Measurements from ENCODE around the gene ADAMTSL3. TPM values are rescaled to one million over a fixed set of nuclear protein-coding genes. Genes with fewer than 3 reads are reported as not detected.

The ADAMTSL3 gene
- total RNA-seq, 1 experiment from 2014 or later: 0.07 TPM

GRCh38 chr15:83652626-83653204 is 1.2 kb upstream of the ADAMTSL3 start:
- ChIA-PET POLR2A (no interaction called here), CTCF (no interaction called here)
- no peaks in the 10 kb centered on the region for H3K27me3 ChIP-seq (replicated peaks; ENCODE audit: control insufficient read depth, insufficient read depth, low read length)
- Mint-ChIP-seq H3K27me3 (ENCODE audit: insufficient read depth, unreplicated experiment) (peaks cover 6% of the 10 kb centered on the region), H3K27ac (ENCODE audit: unreplicated experiment) (no peak overlapping the region), H3K36me3 (ENCODE audit: insufficient read depth, unreplicated experiment) (no peaks in the 10 kb centered on the region), H3K4me3 (ENCODE audit: unreplicated experiment) (no peak overlapping the region), H3K4me1 (ENCODE audit: low read depth, unreplicated experiment) (peaks cover 12% of the 10 kb centered on the region), H3K9me3 (ENCODE audit: unreplicated experiment) (no peaks in the 10 kb centered on the region)
- DNase-seq: no peak
- no peaks in the 10 kb centered on the region for H3K9me3 ChIP-seq
- no peaks in the 10 kb centered on the region for H3K36me3 ChIP-seq (ENCODE audit: control insufficient read depth, insufficient read depth, low read length)
- intact Hi-C loops (cut with micrococcal nuclease; ENCODE audit: unreplicated experiment): no loop called here
- peaks cover 8% of the 10 kb centered on the region for H3K4me1 ChIP-seq
- no peak for TF ChIP-seq CTCF (IDR thresholded peaks at IDR 0.05; ENCODE audit: insufficient read depth in 1 of 2, low read depth in 1 of 2, low read length in 1 of 2, severe bottlenecking in 1 of 2, unreplicated experiment in 1 of 2)
- no TSS peak for BruUV-seq (replicated peaks)
- no peak overlapping the region for H3K4me3 ChIP-seq (ENCODE audit: low read depth, low read length)

DNA sequence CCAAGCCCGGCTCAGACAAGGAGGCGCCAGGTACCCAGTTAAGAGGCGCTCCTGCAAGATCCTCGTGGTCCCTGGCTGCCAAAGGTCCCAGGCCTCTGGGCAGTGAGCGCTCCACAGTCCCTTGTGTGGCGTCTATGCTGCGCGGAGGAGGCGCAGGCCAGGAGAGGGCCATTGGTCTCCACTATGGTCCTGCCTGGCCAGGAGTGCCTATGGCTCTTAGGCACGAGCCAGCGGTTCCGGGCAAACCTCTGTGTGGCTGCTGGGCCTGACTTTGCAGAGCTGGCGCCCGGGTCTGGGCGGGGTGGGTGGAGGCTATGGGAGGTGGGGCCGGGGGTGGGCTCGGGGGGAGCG is 660 bp upstream of the ADAMTSL3 start:
- no peak overlapping the region for H3K4me3 Mint-ChIP-seq (ENCODE audit: unreplicated experiment)
- H3K27me3 Mint-ChIP-seq (ENCODE audit: insufficient read depth, unreplicated experiment): peaks cover 6% of the 10 kb centered on the region
- H3K36me3 Mint-ChIP-seq (ENCODE audit: insufficient read depth, unreplicated experiment): no peaks in the 10 kb centered on the region
- H3K4me1 Mint-ChIP-seq (ENCODE audit: low read depth, unreplicated experiment): peaks cover 12% of the 10 kb centered on the region
- TF ChIP-seq CTCF (IDR thresholded peaks at IDR 0.05; ENCODE audit: insufficient read depth in 1 of 2, low read depth in 1 of 2, low read length in 1 of 2, severe bottlenecking in 1 of 2, unreplicated experiment in 1 of 2): no peak
- intact Hi-C loops (cut with micrococcal nuclease; ENCODE audit: unreplicated experiment): no loop called here
- ChIA-PET CTCF (no interaction called here), POLR2A (no interaction called here)
- BruUV-seq (replicated peaks): no TSS peak
- no peaks in the 10 kb centered on the region for H3K9me3 ChIP-seq
- no peaks in the 10 kb centered on the region for H3K36me3 ChIP-seq (ENCODE audit: control insufficient read depth, insufficient read depth, low read length)
- H3K4me1 ChIP-seq: peaks cover 8% of the 10 kb centered on the region
- no peak for DNase-seq
- H3K27ac Mint-ChIP-seq (ENCODE audit: unreplicated experiment): no peak overlapping the region
- H3K27me3 ChIP-seq (replicated peaks; ENCODE audit: control insufficient read depth, insufficient read depth, low read length): no peaks in the 10 kb centered on the region
- H3K4me3 ChIP-seq (ENCODE audit: low read depth, low read length): no peak overlapping the region
- no peaks in the 10 kb centered on the region for H3K9me3 Mint-ChIP-seq (ENCODE audit: unreplicated experiment)

- peaks cover 12% of the 10 kb centered on the region for H3K4me1 Mint-ChIP-seq (ENCODE audit: low read depth, unreplicated experiment)
- Histone ChIP-seq H3K36me3 (ENCODE audit: control insufficient read depth, insufficient read depth, low read length) (no peaks in the 10 kb centered on the region), H3K4me3 (ENCODE audit: low read depth, low read length) (no peak overlapping the region), H3K9me3 (no peaks in the 10 kb centered on the region), H3K4me1 (peaks cover 8% of the 10 kb centered on the region), H3K27me3 (replicated peaks; ENCODE audit: control insufficient read depth, insufficient read depth, low read length) (no peaks in the 10 kb centered on the region)
- H3K27ac Mint-ChIP-seq (ENCODE audit: unreplicated experiment): no peak overlapping the region
- H3K4me3 Mint-ChIP-seq (ENCODE audit: unreplicated experiment): no peak overlapping the region
- intact Hi-C loops (cut with micrococcal nuclease; ENCODE audit: unreplicated experiment): no loop called here
- BruUV-seq (replicated peaks): no TSS peak
- peaks cover 6% of the 10 kb centered on the region for H3K27me3 Mint-ChIP-seq (ENCODE audit: insufficient read depth, unreplicated experiment)
- H3K9me3 Mint-ChIP-seq (ENCODE audit: unreplicated experiment): no peaks in the 10 kb centered on the region
- no peaks in the 10 kb centered on the region for H3K36me3 Mint-ChIP-seq (ENCODE audit: insufficient read depth, unreplicated experiment)
- DNase-seq: no peak
- POLR2A ChIA-PET: no interaction called here
- no peak for TF ChIP-seq CTCF (IDR thresholded peaks at IDR 0.05; ENCODE audit: insufficient read depth in 1 of 2, low read depth in 1 of 2, low read length in 1 of 2, severe bottlenecking in 1 of 2, unreplicated experiment in 1 of 2)
- CTCF ChIA-PET: no interaction called here
These were observed 685 bp downstream of the ADAMTSL3 start for GRCh38 chr15:83654379-83655236.

Data from Caco-2 (cell line).